K562 (cell line): Measurements from ENCODE around the gene MGST1.

Experiments used
- FOXK2 ChIP-seq, 2 experiments: fragments of 450-650 bp; IDR thresholded peaks in 1 of 2; conservative IDR thresholded peaks in 1 of 2; 2 replicates each; pipeline ENCODE4 v1.6.1; 2016; ENCODE audit warnings: low read depth in 2 of 2, mild to moderate bottlenecking in 1 of 2
- FOXM1 ChIP-seq, 2 experiments: fragments of 450-650 bp in 1 of 2; sonication (generic) in 1 of 2; formaldehyde crosslinking in 1 of 2; IDR thresholded peaks; 2 replicates each; pipeline versions ENCODE4 v1.6.1 to v1.9.0; 2017 to 2022; ENCODE audit warnings: low read depth in 2 of 2, mild to moderate bottlenecking in 2 of 2, missing genetic modification reagents in 1 of 2, moderate library complexity in 1 of 2
- MAFF ChIP-seq: IDR thresholded peaks from 2 replicates; pipeline ENCODE4 v1.6.1; 2012; ENCODE audit warnings: low read length, improper control_type of control experiment
- NFE2L1 ChIP-seq: fragments of 450-650 bp; IDR thresholded peaks from 2 replicates; pipeline ENCODE4 v1.6.1; 2016; ENCODE audit warnings: missing genetic modification characterization, low read depth, mild to moderate bottlenecking, missing compliant biosample characterization, moderate library complexity, borderline replicate concordance
- ZNF224 ChIP-seq: sonication (generic); formaldehyde crosslinking; IDR thresholded peaks from 2 replicates; pipeline ENCODE4 v1.8.0; 2022; ENCODE audit warnings: mild to moderate bottlenecking, missing genetic modification reagents
- TF ChIP-seq, protein P1 (sequence below), 3 experiments: fragments of 200-800 bp in 1 of 3; fragments of 250-450 bp in 1 of 3; fragments of 450-650 bp in 1 of 3; sonication (Bioruptor Pico) in 1 of 3; sonication (Bioruptor generic) in 1 of 3; formaldehyde crosslinking in 1 of 3; IDR thresholded peaks; 2 replicates each; pipeline versions ENCODE4 v1.6.1 to v1.8.0; 2016 to 2022; ENCODE audit warnings: mild to moderate bottlenecking in 2 of 3, missing genetic modification characterization in 2 of 3, missing compliant biosample characterization in 1 of 3, moderate library complexity in 1 of 3

DNA sequence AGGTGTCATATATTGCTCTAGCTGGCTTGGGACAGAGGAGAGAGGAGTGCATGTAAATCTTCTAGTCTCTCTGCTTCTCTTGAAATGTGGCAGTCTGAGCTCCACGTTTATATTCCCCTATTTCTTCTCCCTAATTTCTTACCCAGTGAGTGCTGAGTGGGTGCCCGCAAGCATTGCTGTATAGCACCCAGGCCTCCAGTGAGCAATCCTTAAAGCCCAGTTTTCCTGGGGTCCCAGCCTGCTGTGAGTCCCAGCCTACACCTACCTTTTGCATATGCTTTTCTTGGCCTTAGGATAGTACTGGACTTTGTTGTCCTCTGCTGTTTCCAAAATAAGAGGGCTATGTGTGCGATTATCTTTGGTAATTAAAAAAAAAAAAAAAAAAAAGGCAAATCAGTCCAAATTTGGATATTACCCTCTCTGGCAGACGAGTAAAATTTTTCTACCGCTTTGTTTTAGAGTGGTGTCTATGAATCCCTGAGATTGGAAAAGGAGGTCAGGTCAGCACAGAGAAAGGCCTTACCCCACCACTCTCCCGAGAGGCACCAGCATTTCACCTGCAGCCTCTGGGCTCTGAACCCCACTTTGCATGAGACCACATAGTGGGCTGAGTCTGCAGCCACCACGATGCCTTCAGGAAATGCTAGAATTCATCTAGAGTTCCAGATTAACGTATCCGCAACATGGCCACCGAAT is 1.1 kb downstream of the MGST1 start:
- TF ChIP-seq FOXK2 (conservative IDR thresholded peaks at IDR 0.05 in 1 of 2, IDR thresholded peaks at IDR 0.05 in 1 of 2; ENCODE audit: low read depth in 2 of 2) (no peak), ZNF224 (CRISPR knock-in tag) (no peak), MAFF (no peak), FOXM1 (IDR thresholded peaks at IDR 0.05; ENCODE audit: low read depth) (no peak), FOXM1 (CRISPR knock-in tag; IDR thresholded peaks at IDR 0.05; ENCODE audit: low read depth) (no peak), NFE2L1 (tag) (no peak)
- TF ChIP-seq, protein P1, sequence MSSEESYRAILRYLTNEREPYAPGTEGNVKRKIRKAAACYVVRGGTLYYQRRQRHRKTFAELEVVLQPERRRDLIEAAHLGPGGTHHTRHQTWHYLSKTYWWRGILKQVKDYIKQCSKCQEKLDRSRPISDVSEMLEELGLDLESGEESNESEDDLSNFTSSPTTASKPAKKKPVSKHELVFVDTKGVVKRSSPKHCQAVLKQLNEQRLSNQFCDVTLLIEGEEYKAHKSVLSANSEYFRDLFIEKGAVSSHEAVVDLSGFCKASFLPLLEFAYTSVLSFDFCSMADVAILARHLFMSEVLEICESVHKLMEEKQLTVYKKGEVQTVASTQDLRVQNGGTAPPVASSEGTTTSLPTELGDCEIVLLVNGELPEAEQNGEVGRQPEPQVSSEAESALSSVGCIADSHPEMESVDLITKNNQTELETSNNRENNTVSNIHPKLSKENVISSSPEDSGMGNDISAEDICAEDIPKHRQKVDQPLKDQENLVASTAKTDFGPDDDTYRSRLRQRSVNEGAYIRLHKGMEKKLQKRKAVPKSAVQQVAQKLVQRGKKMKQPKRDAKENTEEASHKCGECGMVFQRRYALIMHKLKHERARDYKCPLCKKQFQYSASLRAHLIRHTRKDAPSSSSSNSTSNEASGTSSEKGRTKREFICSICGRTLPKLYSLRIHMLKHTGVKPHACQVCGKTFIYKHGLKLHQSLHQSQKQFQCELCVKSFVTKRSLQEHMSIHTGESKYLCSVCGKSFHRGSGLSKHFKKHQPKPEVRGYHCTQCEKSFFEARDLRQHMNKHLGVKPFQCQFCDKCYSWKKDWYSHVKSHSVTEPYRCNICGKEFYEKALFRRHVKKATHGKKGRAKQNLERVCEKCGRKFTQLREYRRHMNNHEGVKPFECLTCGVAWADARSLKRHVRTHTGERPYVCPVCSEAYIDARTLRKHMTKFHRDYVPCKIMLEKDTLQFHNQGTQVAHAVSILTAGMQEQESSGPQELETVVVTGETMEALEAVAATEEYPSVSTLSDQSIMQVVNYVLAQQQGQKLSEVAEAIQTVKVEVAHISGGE (CRISPR knock-in tag; IDR thresholded peaks at IDR 0.05): no peak
